SHP77 (cell line): ENCODE measurements around the gene ATP13A4.

Experiments
- DNase-seq, 2 experiments: peaks; one replicate each; lab custom pipeline; 2025; lab: John Stamatoyannopoulos, UW

Gene ATP13A4

GRCh38 chr3:193554811-193555210, at the start of gene ATP13A4:
Gene ATP13A4, minus strand, starts transcription at chr3:193554895. Its CDS starts 96 bp downstream, at chr3:193554799.
- no peak for DNase-seq

DNA sequence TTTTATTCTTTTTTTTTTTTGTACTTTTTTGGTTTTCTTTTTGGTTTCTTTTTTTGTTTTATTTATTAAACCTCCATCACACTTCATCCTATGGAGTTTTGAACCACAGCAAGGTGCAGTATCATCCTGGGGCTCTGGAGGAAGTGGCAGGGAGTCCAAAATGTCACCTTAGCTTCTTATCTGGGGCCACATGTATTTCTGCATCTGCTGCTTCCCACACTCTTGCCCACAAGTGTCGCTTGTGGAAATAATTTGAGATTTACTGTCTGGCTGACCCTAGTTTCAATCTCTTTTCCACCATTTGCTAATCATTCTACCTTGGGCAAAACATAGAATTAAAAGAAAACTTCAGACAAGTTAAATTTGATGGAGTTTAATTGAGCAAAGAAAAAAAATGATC, 44.7 kb upstream of the ATP13A4 start:
- no peak for DNase-seq

DNA sequence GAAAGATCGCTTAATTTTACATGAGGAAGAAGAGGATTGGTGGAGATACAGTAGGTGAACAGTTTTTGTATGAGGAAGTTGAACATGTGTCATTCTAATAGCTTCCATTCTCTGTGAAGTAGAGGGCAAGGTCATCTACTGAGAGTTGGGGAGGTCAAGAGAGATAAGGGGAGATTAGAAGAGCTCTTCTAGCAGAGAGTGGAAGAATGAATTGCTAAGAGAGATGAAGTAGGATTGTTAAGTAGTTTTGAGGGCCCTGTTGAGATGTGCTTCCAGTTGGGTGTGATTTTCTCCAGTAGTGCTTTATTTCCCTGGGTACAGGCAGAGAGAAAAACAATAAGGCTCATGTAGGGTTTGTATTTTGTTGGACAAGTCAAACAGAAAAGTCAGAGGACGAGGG, 43.5 kb upstream of the ATP13A4 start:
- no peak for DNase-seq

DNA sequence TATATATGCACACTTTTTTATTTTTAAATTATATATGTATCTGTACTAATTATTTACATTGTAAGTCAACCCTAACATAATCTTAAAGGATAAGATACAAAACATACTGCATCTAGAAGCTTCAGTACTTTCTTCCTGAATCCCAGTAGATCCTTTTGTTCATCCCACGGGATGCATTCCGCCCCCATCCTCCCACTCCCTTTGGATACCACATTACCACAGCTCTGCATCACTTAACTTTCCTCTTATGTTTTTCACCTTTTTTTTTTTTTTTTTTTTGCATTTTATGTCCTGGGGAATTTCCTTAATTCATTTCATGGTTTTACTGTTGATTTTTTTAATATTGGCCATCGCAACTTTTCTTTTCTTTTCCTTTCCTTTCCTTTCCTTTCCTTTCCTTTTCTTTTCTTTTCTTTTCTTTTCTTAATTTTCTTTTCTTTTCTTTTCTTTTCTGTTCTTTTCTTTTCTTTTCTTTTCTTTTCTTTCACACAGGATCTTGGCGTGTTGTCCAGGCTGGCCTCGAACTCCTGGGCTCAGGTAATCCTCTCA, 41.3 kb upstream of the ATP13A4 start:
- no peak for DNase-seq

DNA sequence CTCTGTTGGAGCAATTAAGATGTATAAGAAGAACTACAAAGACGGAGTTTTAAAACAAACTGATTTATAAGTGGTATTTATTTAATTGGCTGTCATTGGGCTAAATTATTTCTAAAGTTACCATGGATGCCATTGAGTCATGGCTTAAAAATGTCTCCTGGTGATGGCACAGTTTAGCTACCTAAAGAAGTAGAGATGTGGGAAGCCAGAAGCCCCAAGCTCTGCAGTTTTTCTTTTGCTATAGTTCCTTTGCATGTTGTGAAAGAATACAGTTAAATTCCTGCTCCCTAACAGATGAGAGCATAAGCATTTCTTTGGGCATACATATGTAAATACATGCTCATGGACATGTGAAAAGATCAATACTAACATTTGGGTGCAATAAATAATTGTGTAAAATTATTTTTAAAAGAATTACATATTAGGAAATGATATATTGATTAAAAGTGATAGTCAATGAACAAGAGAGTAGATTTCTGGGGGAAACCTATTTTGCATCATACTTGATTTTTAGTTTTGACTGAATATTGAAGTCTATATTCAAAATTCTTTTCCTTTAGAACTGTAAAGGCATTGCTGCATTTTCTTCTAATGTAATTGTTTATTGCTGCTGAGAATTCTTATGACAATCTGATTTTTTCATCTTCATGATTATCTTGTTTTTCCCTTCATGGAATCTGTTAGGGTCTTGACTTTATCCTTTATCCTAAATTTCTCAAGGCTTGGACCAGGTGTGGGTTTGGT, 40.4 kb upstream of the ATP13A4 start:
- DNase-seq: no peak

- DNase-seq: no peak
Observed at GRCh38 chr3:193593668-193594030, 39.0 kb upstream of the ATP13A4 start.

- DNase-seq: peak; percentile 92 to 94
Observed at GRCh38 chr3:193592841-193593667, 38.4 kb upstream of the ATP13A4 start, which contains the start of gene OPA1. Gene OPA1, plus strand, starts transcription at chr3:193593208. Its CDS starts 170 bp downstream, at chr3:193593378.

- DNase-seq: no peak
Observed at GRCh38 chr3:193590088-193590856, 35.6 kb upstream of the ATP13A4 start.

DNA sequence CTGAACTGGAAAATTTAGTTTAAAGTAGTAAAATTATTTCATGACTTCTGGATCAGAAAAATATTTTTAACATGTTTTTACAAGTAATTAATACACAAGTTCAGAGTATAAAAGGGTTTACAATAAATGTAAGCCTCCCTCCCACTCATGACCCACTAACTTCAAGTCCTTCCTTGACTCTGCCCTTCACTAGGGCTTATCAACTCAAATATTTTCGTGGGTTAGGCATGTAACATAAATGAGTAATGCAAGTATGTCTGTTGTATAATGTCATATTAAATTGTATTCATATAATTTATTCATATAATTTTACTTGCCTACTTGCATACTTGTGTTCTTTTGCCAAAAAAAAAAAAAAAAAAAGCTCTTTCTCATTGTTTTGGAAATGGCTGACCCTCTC, 34.9 kb upstream of the ATP13A4 start:
- no peak for DNase-seq

GRCh38 chr3:193589129-193589528, 34.4 kb upstream of the ATP13A4 start:
- DNase-seq: no peak

DNA sequence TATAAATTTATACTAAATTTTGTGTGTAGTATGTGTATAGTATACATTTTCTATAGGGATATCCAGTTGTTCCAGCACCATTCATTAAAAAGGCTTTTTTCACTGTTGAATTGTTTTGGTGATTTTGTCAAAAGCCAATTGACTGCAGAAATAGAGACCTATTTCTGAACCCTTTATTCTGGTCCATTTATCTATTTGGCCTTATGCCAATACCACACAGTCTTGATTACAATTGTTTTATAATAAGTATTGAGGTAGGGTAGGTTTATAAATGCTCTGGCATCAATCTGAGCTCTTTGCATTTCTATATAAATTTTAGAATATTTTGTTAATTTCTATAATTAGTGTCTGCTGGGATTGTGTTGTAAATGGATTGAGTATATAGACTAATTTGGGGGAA, 31.8 kb upstream of the ATP13A4 start:
- no peak for DNase-seq

DNA sequence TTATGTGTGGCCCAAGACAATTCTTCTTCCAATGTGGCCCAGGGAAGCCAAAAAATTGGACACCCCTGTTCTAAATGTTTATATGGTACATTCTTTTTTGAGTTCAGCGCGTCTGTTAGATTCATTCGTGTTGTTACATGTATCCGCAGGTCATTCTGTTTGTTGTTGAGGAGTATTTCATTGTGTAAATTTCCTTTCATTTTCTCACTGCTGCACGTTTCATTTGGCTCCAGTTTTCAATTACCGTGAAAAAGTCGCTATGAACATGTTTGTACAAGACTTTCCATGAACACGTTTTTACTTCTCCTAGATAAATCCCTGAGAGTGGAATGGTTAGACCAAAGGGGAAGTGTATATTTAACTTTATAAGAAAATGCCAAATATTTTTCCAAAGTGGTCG, 30.8 kb upstream of the ATP13A4 start:
- DNase-seq: no peak

GRCh38 chr3:193574488-193575070, 19.9 kb upstream of the ATP13A4 start:
- no peak for DNase-seq

DNA sequence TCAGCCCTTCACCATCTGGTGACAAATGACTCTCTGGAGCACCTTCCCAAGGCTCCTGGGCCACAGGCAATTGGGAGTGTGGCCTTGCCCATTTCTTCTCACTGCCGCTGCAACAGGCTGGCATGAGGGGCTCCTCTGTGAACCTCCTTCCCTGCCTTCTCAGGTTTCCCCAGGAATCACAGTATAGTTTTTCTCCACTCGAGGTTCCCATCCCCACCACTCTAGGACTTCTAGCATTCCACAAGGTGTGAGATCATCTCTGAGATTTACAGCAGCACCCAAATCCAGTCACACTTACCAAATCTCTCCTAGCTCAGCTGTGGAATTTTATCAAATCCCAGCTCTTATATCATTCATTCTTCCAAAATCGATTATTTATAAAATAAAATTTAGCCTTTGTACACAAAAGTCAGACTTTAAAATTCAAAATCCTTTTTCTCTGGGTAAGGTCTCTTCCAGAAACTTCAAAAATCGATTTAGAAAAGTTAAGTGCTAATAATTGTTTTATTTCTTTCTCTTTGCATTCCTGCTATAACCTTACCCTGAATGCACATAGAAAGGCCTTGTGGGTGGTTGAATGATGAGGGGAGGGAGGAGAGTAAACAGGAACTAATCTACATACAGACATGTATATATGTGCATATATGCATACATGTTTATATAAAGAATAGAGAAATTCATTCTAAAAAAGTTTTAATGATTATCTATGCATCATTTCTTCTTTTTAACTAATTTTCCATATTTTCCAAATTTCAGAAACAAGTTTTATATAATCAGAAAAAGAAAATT, 18.9 kb upstream of the ATP13A4 start:
- no peak for DNase-seq

- peak; percentile 18 to 38 for DNase-seq
Observed at GRCh38 chr3:193572426-193572908, 17.8 kb upstream of the ATP13A4 start.

DNA sequence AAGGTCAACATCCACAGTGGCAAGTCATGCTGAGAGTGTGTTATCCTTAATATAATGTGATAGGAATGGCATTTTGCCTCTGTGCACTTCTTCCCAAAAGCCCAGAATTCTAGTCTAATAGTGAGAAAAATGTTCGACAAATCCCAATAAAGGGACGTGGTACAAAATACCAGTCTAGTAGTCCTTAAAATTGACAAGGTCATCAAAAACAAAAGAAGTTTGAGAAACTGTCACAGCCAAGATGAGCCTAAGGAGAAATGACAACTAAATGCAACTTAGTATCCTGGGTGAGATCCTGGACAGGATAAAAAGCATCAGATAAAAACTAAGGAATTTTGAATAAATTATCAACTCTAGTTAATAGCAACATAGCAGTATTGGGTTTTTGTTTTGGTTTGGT, 14.4 kb upstream of the ATP13A4 start:
- DNase-seq: no peak

DNA sequence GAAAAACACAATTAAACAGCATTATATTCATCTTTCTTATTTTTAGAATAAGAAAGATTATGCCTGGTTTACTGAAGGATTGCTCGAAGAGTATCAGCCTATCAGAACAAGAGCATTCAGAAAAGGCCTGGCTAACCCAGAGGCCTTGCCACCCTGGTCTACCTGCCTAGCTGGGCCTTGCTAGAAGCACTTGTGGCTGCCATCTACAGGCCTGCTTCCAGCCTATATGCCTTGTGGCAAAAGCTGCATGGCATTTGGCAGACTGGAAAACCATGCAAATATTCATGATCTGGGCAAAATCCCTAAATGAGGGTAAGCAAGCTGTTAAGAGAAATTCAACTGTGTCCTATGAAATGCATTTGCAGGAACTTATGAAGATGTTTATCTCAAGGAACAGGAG, 9.3 kb upstream of the ATP13A4 start:
- no peak for DNase-seq

DNA sequence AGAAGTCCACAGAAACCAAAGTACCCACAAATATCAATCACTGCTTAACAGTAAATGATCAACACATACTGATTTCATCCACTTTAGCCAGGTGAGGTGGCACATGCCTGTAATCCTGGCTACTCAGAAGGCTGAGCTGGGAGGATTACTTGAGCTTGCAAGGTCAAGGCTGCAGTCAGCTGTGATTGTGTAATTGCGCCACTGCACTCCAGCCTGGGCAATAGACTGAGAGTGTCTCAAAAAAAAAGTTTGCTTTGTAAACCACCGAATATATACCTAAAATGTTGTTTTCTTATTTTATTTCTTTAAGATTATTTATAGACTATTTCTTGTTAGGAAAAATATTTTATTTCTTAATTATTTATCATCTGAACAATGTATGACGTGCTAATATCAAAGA, 8.7 kb upstream of the ATP13A4 start:
- no peak for DNase-seq

- DNase-seq: no peak
Observed at GRCh38 chr3:193560870-193561269, 6.2 kb upstream of the ATP13A4 start.

DNA sequence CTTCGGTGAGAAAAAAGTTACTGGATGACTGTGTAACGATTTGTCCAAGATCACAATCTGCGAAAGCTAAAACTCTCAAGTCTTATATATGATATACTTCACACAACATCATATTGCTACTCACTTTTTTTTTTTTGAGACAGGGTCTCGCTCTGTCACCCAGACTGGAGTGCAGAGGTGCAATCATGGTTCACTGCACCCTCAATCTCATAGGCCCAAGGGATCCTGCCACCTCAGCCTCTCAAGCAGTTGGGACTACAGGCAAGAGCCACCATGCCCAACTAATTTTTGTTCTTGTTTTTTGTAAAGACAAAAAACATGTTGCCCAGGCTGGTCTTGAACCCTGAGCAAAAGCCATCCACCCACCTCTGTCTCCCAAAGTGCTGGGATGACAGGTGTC, 5.4 kb upstream of the ATP13A4 start:
- DNase-seq: no peak

DNA sequence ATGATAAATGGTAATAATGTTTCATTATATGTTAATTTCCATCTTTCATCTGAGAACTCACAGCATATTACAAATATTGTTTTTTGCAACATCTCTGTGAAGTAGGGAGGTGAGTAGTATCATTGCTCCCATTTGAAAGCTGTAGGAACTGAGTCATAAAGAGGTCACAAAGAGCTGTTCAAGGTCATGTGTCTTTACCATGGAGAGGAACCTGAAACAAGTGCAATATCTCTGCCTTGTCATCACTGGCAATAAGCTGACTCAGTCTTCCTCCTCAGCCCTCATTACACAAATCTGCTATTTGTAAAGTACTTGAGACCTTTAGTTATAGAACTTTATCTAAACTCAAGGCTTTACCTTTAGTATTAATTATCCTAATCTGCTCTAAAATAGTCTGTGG, 4.4 kb upstream of the ATP13A4 start:
- DNase-seq: no peak
